Measurements from ENCODE around the gene SERPINB3.

GRCh38 chr18:63705401-63705800 is 43.7 kb upstream of the SERPINB3 start:
- TF ChIP-seq CTCF (IDR thresholded peaks at IDR 0.05) (no peak), POLR2AphosphoS5 (IDR thresholded peaks at IDR 0.05; ENCODE audit: low read depth, low read length) (no peak), REST (IDR thresholded peaks at IDR 0.05; ENCODE audit: insufficient read depth in 1 of 2, low read depth in 2 of 2, low read length in 1 of 2) (no peak), TCF7L2 (IDR thresholded peaks at IDR 0.05; ENCODE audit: low read depth, low read length) (no peak)
